Left lung (tissue), 10 donors: Measurements from ENCODE around the gene HJV. TPM values are rescaled to one million over a fixed set of nuclear protein-coding genes. Genes with fewer than 3 reads are reported as not detected.

Experiments
- ATAC-seq: fragments of 200-7000 bp; cut with Tn5 transposase; one replicate; pipeline ENCODE4 v1.9.1; 2020; ENCODE audit warnings: moderate library complexity
- DNase-seq, 4 donors: peaks; one replicate each; pipeline ENCODE4 v3.0.0-alpha.2; 2013 to 2020
- H3K27ac ChIP-seq, 2 donors: fragments of 200-600 bp; sonication (generic) in 1 of 2; one replicate each; pipeline versions ENCODE4 v1.5.0 to v1.8.0; 2020 to 2021
- H3K27me3 ChIP-seq, 2 donors: fragments of 200-600 bp; sonication (generic) in 1 of 2; one replicate each; pipeline versions ENCODE4 v1.5.0 to v1.8.0; 2020 to 2021
- H3K36me3 ChIP-seq, 2 donors: fragments of 200-600 bp; sonication (generic) in 1 of 2; one replicate each; pipeline versions ENCODE4 v1.5.0 to v1.8.0; 2020 to 2021
- H3K4me1 ChIP-seq, 2 donors: fragments of 200-600 bp; one replicate each; pipeline ENCODE4 v1.8.0; 2021
- H3K4me3 ChIP-seq, 2 donors: fragments of 200-600 bp; sonication (generic) in 1 of 2; one replicate each; pipeline versions ENCODE4 v1.5.0 to v1.8.0; 2020 to 2021; ENCODE audit warnings: mild to moderate bottlenecking in 1 of 2
- H3K9me3 ChIP-seq, 2 donors: fragments of 200-600 bp; sonication (generic) in 1 of 2; one replicate each; pipeline versions ENCODE4 v1.5.0 to v1.8.0; 2020 to 2021
- CTCF ChIP-seq, 2 donors: fragments of 200-600 bp; sonication (generic) in 1 of 2; IDR thresholded peaks; one replicate each; pipeline versions ENCODE4 v1.5.0 to v1.8.0; 2021; ENCODE audit warnings: antibody characterized with exemption in 2 of 2
- intact Hi-C, 2 donors: fragments of 100-400 bp; cut with DNase I; formaldehyde crosslinking; loops; one replicate each; pipeline versions ENCODE4 v1.11.2 to v1.14.2; 2022
- polyA plus RNA-seq, 6 donors: library from polyadenylated mRNA; unstranded; fragments of 120-200 nt; gene quantifications; one replicate each; pipeline ENCODE4 v1.2.1, GENCODE V29; 2013; ENCODE audit not compliant: insufficient read length in 6 of 6
- total RNA-seq, 2 donors: library from RNA; stranded (reverse); fragmentation: NEBNext Ultra II Directional; extraction: Animal tissue kit (Norgen Biotek cat#: 25700); gene quantifications; one replicate each; pipeline ENCODE4 v1.2.1, GENCODE V29; 2021
- donor health status: DM: no; HTN: yes; CAD: no.
- donor health status: DM: no; HTN: no; CAD: no.

Gene HJV
- total and polyA plus RNA-seq, 8 donors: 0.07 to 0.27 (median 0.10) TPM; not detected in 5

- Histone ChIP-seq H3K27me3 (no peaks in the 10 kb centered on the region), H3K27ac (peak within 1 kb of the TSS; percentile 92), H3K9me3 (no peaks in the 10 kb centered on the region), H3K4me1 (peaks cover 21 to 74% of the 10 kb centered on the region in 2 donors), H3K4me3 (peak within 1 kb of the TSS; percentile 64 to 96), H3K36me3 (peaks cover 0 to 39% of the 10 kb centered on the region in 2 donors)
- ATAC-seq (peak; percentile 90), DNase-seq (peak; percentile 98 to 100 (median 99))
- intact Hi-C loops: no loop called here
- no peak for TF ChIP-seq CTCF (IDR thresholded peaks at IDR 0.05)
These were observed 25.0 kb downstream of the HJV start, which contains the start of gene TXNIP for GRCh38 chr1:145996433-145997015. Gene TXNIP, minus strand, starts transcription at chr1:145996579. Its CDS starts 313 bp downstream, at chr1:145996266.

- H3K36me3 ChIP-seq: peaks cover 0 to 40% of the 10 kb centered on the region in 2 donors
- intact Hi-C loops: no loop called here
- H3K4me1 ChIP-seq: peaks cover 21 to 75% of the 10 kb centered on the region in 2 donors
- no peak for TF ChIP-seq CTCF (IDR thresholded peaks at IDR 0.05)
- H3K27ac ChIP-seq: peak overlapping the region; percentile 92
- peak in 1 of 4 donors; percentile 38 for DNase-seq
- no peaks in the 10 kb centered on the region for H3K9me3 ChIP-seq
- H3K4me3 ChIP-seq: peak overlapping the region; percentile 64 to 96
- no peaks in the 10 kb centered on the region for H3K27me3 ChIP-seq
- peak; percentile 4 for ATAC-seq
These were observed 25.5 kb downstream of the HJV start for GRCh38 chr1:145995964-145996432.

- no peak for ATAC-seq
- peak in 1 of 4 donors; percentile 25 for DNase-seq
- Histone ChIP-seq H3K9me3 (no peaks in the 10 kb centered on the region), H3K4me3 (peak overlapping the region; percentile 64 to 96), H3K4me1 (peaks cover 21 to 74% of the 10 kb centered on the region in 2 donors), H3K27me3 (no peaks in the 10 kb centered on the region), H3K36me3 (peaks cover 0 to 40% of the 10 kb centered on the region in 2 donors), H3K27ac (peak overlapping the region; percentile 92)
- no peak for TF ChIP-seq CTCF (IDR thresholded peaks at IDR 0.05)
- intact Hi-C loops: no loop called here
These were observed 26.2 kb downstream of the HJV start for GRCh38 chr1:145995148-145995881.

GRCh38 chr1:145994391-145995120, 27.0 kb downstream of the HJV start:
- TF ChIP-seq CTCF (IDR thresholded peaks at IDR 0.05): no peak
- Histone ChIP-seq H3K36me3 (peaks cover 0 to 40% of the 10 kb centered on the region in 2 donors), H3K4me1 (peaks cover 18 to 74% of the 10 kb centered on the region in 2 donors), H3K4me3 (peak overlapping the region; percentile 64 to 96), H3K27me3 (no peaks in the 10 kb centered on the region), H3K27ac (peak overlapping the region; percentile 92), H3K9me3 (no peaks in the 10 kb centered on the region)
- DNase-seq: peak in 1 of 4 donors; percentile 33
- intact Hi-C loops: no loop called here
- ATAC-seq: no peak
